CD1c-positive myeloid dendritic cell (primary cell): ENCODE data around the gene BCAN.

ENCODE experiments used
- DNase-seq: peaks from one replicate; pipeline ENCODE4 v3.0.0-alpha.2; 2016; ENCODE audit errors: extremely low spot score

BCAN gene

GRCh38 chr1:156662005-156662799, 20.3 kb downstream of the BCAN start:
- DNase-seq: peak; percentile 69

- DNase-seq: no peak
Observed at GRCh38 chr1:156662800-156663055, 20.8 kb downstream of the BCAN start.

- DNase-seq: no peak
Observed at GRCh38 chr1:156663178-156663577, 21.3 kb downstream of the BCAN start.

GRCh38 chr1:156664046-156664766, 22.3 kb downstream of the BCAN start:
- no peak for DNase-seq

GRCh38 chr1:156664767-156665411, 23.0 kb downstream of the BCAN start:
- peak; percentile 54 for DNase-seq

- DNase-seq: no peak
Observed at GRCh38 chr1:156665539-156665938, 23.6 kb downstream of the BCAN start.

GRCh38 chr1:156666862-156667609, 25.1 kb downstream of the BCAN start:
- no peak for DNase-seq

- DNase-seq: no peak
Observed at GRCh38 chr1:156667610-156667967, 25.7 kb downstream of the BCAN start.

- DNase-seq: no peak
Observed at GRCh38 chr1:156667968-156668709, 26.2 kb downstream of the BCAN start.

GRCh38 chr1:156668801-156669637, 27.1 kb downstream of the BCAN start:
- DNase-seq: no peak

- DNase-seq: no peak
Observed at GRCh38 chr1:156669794-156670193, 27.9 kb downstream of the BCAN start.

- no peak for DNase-seq
Observed at GRCh38 chr1:156670359-156670758, 28.4 kb downstream of the BCAN start.

GRCh38 chr1:156670791-156671190, 28.9 kb downstream of the BCAN start:
- no peak for DNase-seq

- DNase-seq: no peak
Observed at GRCh38 chr1:156671804-156672203, 29.9 kb downstream of the BCAN start.

- DNase-seq: peak; percentile 37
Observed at GRCh38 chr1:156673387-156674121, 31.6 kb downstream of the BCAN start.

GRCh38 chr1:156675210-156676113, 33.5 kb downstream of the BCAN start:
- DNase-seq: no peak

- no peak for DNase-seq
Observed at GRCh38 chr1:156676114-156676819, 34.4 kb downstream of the BCAN start.
